Heart left ventricle (tissue), 13 donors: ENCODE data around the gene MAPK11.

ENCODE experiments used
- CTCF ChIP-seq, 12 donors: fragments of 200-600 bp; sonication (generic) in 4 of 12; IDR thresholded peaks; one replicate each; pipeline versions ENCODE4 v1.5.0 to v1.8.0; 2018 to 2022; ENCODE audit warnings: antibody characterized with exemption in 12 of 12, mild to moderate bottlenecking in 5 of 12
- POLR2A ChIP-seq, 2 donors: fragments of 450-650 bp; IDR thresholded peaks; one replicate each; pipeline ENCODE4 v1.6.1; 2017; ENCODE audit warnings: antibody characterized with exemption in 2 of 2, mild to moderate bottlenecking in 2 of 2, moderate library complexity in 2 of 2
- donor health status: ischemic (EF 13 %, LVEDD 7.1; RV severe dilation, severe dysfunction).
- donor health status: DM: no; HTN: yes; CAD: no.
- donor health status: DM: no; HTN: no; CAD: no.
- donor health status: ischemic (EF 25% LVEDD 6.9; RV normal size, moderate dysfunction).
- donor health status: ischemic (EF 25% LVEDD 5.7; RV mildly dilated, moderate dysfunction).
- donor health status: ischemic (EF 35%, LVEDD 5.7; RV mildly dilated, moderate dysfunction).
- donor health status: nonischemic (EF 11% LVEDD 7.7; RV severe dilation, severe dysfunction).
- donor health status: DM: yes; HTN: yes; CAD: no.
- donor health status: PGD.
- donor health status: ischemic (EF 29% LVEDD 5.4; RV normal size, mild dysfunction).
- donor health status: nonischemic (EF 23%, LVEDD 6.1; RV moderate dilation, normal function).

- TF ChIP-seq CTCF (IDR thresholded peaks at IDR 0.05): no peak
- TF ChIP-seq POLR2A (IDR thresholded peaks at IDR 0.05): no peak
Observed at GRCh38 chr22:50216055-50216683, 54.0 kb downstream of the MAPK11 start.
